ENCODE results near the gene CDC40.

DNA sequence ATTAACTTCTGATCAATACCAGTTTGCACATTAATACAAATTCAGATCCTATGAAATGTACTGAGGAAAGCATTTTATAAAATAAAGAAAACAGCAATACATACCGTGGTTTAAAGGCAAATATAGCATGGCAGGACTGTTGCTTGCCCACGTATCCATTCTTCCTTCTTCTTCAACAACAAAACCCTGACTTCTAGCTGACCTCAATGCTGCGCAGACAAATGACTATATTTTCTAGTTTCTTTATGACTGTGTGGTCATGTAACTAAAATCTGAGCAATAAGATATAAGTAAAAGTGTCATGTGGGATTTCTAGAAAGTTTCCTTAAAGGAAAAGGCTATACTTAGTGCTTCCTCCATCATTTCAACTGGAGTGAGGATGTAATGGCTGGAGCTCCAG is 85.0 kb downstream of the CDC40 start:
- TF ChIP-seq, protein P1, sequence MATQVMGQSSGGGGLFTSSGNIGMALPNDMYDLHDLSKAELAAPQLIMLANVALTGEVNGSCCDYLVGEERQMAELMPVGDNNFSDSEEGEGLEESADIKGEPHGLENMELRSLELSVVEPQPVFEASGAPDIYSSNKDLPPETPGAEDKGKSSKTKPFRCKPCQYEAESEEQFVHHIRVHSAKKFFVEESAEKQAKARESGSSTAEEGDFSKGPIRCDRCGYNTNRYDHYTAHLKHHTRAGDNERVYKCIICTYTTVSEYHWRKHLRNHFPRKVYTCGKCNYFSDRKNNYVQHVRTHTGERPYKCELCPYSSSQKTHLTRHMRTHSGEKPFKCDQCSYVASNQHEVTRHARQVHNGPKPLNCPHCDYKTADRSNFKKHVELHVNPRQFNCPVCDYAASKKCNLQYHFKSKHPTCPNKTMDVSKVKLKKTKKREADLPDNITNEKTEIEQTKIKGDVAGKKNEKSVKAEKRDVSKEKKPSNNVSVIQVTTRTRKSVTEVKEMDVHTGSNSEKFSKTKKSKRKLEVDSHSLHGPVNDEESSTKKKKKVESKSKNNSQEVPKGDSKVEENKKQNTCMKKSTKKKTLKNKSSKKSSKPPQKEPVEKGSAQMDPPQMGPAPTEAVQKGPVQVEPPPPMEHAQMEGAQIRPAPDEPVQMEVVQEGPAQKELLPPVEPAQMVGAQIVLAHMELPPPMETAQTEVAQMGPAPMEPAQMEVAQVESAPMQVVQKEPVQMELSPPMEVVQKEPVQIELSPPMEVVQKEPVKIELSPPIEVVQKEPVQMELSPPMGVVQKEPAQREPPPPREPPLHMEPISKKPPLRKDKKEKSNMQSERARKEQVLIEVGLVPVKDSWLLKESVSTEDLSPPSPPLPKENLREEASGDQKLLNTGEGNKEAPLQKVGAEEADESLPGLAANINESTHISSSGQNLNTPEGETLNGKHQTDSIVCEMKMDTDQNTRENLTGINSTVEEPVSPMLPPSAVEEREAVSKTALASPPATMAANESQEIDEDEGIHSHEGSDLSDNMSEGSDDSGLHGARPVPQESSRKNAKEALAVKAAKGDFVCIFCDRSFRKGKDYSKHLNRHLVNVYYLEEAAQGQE (IDR thresholded peaks at IDR 0.05; ENCODE audit: borderline replicate concordance): no peak
- TF ChIP-seq, protein P1 (CRISPR knock-in tag; IDR thresholded peaks at IDR 0.05; ENCODE audit: low read depth): no peak
- no peak for TF ChIP-seq VEZF1 (CRISPR knock-in tag; IDR thresholded peaks at IDR 0.05)
- no peak for TF ChIP-seq MXI1 (IDR thresholded peaks at IDR 0.05; ENCODE audit: low read depth, low read length)
- TF ChIP-seq TCF7L2 (IDR thresholded peaks at IDR 0.05; ENCODE audit: low read depth, low read length): no peak
- TF ChIP-seq POLR2AphosphoS5 (IDR thresholded peaks at IDR 0.05; ENCODE audit: control insufficient read depth, insufficient read depth, low read depth, low read length): no peak
- no peak for TF ChIP-seq BCL6 (CRISPR knock-in tag; IDR thresholded peaks at IDR 0.05)
- TF ChIP-seq SRSF9 (IDR thresholded peaks at IDR 0.05; ENCODE audit: borderline replicate concordance, low read depth, low read length): no peak
- no peak for TF ChIP-seq MCM5 (IDR thresholded peaks at IDR 0.05; ENCODE audit: low read depth)
- TF ChIP-seq, protein P2, sequence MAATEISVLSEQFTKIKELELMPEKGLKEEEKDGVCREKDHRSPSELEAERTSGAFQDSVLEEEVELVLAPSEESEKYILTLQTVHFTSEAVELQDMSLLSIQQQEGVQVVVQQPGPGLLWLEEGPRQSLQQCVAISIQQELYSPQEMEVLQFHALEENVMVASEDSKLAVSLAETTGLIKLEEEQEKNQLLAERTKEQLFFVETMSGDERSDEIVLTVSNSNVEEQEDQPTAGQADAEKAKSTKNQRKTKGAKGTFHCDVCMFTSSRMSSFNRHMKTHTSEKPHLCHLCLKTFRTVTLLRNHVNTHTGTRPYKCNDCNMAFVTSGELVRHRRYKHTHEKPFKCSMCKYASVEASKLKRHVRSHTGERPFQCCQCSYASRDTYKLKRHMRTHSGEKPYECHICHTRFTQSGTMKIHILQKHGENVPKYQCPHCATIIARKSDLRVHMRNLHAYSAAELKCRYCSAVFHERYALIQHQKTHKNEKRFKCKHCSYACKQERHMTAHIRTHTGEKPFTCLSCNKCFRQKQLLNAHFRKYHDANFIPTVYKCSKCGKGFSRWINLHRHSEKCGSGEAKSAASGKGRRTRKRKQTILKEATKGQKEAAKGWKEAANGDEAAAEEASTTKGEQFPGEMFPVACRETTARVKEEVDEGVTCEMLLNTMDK (IDR thresholded peaks at IDR 0.05; ENCODE audit: borderline replicate concordance, insufficient read depth, low read depth, low read length, poor library complexity, severe bottlenecking): no peak
- TF ChIP-seq, protein P3, sequence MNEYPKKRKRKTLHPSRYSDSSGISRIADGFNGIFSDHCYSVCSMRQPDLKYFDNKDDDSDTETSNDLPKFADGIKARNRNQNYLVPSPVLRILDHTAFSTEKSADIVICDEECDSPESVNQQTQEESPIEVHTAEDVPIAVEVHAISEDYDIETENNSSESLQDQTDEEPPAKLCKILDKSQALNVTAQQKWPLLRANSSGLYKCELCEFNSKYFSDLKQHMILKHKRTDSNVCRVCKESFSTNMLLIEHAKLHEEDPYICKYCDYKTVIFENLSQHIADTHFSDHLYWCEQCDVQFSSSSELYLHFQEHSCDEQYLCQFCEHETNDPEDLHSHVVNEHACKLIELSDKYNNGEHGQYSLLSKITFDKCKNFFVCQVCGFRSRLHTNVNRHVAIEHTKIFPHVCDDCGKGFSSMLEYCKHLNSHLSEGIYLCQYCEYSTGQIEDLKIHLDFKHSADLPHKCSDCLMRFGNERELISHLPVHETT (CRISPR knock-in tag; conservative IDR thresholded peaks at IDR 0.05 in 1 of 2, IDR thresholded peaks at IDR 0.05 in 1 of 2): no peak
- TF ChIP-seq, protein P4, sequence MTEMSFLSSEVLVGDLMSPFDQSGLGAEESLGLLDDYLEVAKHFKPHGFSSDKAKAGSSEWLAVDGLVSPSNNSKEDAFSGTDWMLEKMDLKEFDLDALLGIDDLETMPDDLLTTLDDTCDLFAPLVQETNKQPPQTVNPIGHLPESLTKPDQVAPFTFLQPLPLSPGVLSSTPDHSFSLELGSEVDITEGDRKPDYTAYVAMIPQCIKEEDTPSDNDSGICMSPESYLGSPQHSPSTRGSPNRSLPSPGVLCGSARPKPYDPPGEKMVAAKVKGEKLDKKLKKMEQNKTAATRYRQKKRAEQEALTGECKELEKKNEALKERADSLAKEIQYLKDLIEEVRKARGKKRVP (CRISPR knock-in tag; IDR thresholded peaks at IDR 0.05): no peak
